HepG2 (cell line): ENCODE results near the gene SLTM. TPM values are rescaled to one million over a fixed set of nuclear protein-coding genes. Genes with fewer than 3 reads are reported as not detected.

Experiments
- ATAC-seq: fragments of 200-7000 bp; cut with Tn5 transposase; 3 replicates; pipeline ENCODE4 v1.9.1; 2020; ENCODE audit warnings: mild to moderate bottlenecking, moderate library complexity
- BruUV-seq: library from RNA; stranded (reverse); fragments of 400-500 nt; replicated peaks from 2 replicates; lab custom pipeline; 2021; lab: Mats Ljungman, UMichigan
- CTCF ChIA-PET: fragments of 300-600 bp; formaldehyde crosslinking; extraction: SDS; loops from one replicate; lab custom pipeline; 2021; ENCODE audit warnings: low total read pairs, inconsistent platforms, low intra/inter-chr PET ratio; lab: Yijun Ruan, JAX
- POLR2A ChIA-PET: fragments of 350-600 bp; sonication (Branson Sonifier 250); formaldehyde crosslinking; loops from one replicate; lab custom pipeline; 2020; ENCODE audit warnings: antibody characterized with exemption, inconsistent platforms; lab: Yijun Ruan, JAX
- DNase-seq: peaks from one replicate; pipeline ENCODE4 v3.0.0-alpha.2; 2015; ENCODE audit warnings: low spot score
- FAIRE-seq: peaks from 3 replicates; lab custom pipeline; 2011; peaks lifted over from hg19 to GRCh38; lab: Jason Lieb, UNC
- H2AFZ ChIP-seq: one replicate; pipeline ENCODE4 v1.6.1; 2011; ENCODE audit warnings: low read length, inconsistent platforms
- H3K27ac ChIP-seq: fragments of 300-600 bp; 3 replicates; pipeline ENCODE4 v1.8.0; 2011; ENCODE audit warnings: mixed run types, mild to moderate bottlenecking, mixed read lengths, low read length, inconsistent platforms; ENCODE audit not compliant: insufficient read depth; ENCODE audit errors: extremely low read length
- H3K27me3 ChIP-seq, 2 experiments: fragments of 200-600 bp in 1 of 2; 2 replicates in 1 of 2; 3 replicates in 1 of 2; pipeline versions ENCODE4 v1.6.0 to v1.8.0; 2011; ENCODE audit warnings: low read length in 2 of 2, mild to moderate bottlenecking in 2 of 2, moderate library complexity in 2 of 2, inconsistent platforms in 1 of 2; ENCODE audit not compliant: insufficient read depth in 2 of 2, control insufficient read depth in 1 of 2
- H3K36me3 ChIP-seq, 2 experiments: fragments of 200-600 bp in 1 of 2; replicated peaks in 1 of 2; 2 replicates in 1 of 2; 3 replicates in 1 of 2; pipeline versions ENCODE4 v1.5.1 to v1.8.0; 2011; ENCODE audit warnings: low read length in 2 of 2, inconsistent platforms in 1 of 2; ENCODE audit not compliant: insufficient read depth in 2 of 2, control insufficient read depth in 1 of 2
- H3K4me1 ChIP-seq: 2 replicates; pipeline ENCODE4 v1.5.1; 2012; ENCODE audit warnings: low read length, inconsistent platforms; ENCODE audit not compliant: insufficient read depth
- H3K4me2 ChIP-seq: 2 replicates; pipeline ENCODE4 v1.6.0; 2011; ENCODE audit warnings: low read depth, low read length, inconsistent platforms
- H3K4me3 ChIP-seq, 3 experiments: fragments of 200-600 bp in 1 of 3; sonication (generic), shearing (Covaris generic) in 1 of 3; replicated peaks in 1 of 3; 2 replicates each; pipeline ENCODE4 v1.5.1; 2011 to 2016; ENCODE audit warnings: low read length in 3 of 3, inconsistent platforms in 2 of 3, low read depth in 2 of 3, mild to moderate bottlenecking in 2 of 3, control low read depth in 1 of 3, mixed read lengths in 1 of 3; ENCODE audit not compliant: insufficient read depth in 1 of 3
- H3K79me2 ChIP-seq: one replicate; pipeline ENCODE4 v1.6.1; 2011; ENCODE audit warnings: low read length, inconsistent platforms; ENCODE audit not compliant: insufficient read depth
- H3K9ac ChIP-seq: 2 replicates; pipeline ENCODE4 v1.6.0; 2011; ENCODE audit warnings: mild to moderate bottlenecking, low read depth, low read length, inconsistent platforms; ENCODE audit not compliant: insufficient read depth
- H3K9me3 ChIP-seq: 2 replicates; pipeline ENCODE4 v1.5.1; 2012; ENCODE audit warnings: mild to moderate bottlenecking, low read length
- H4K20me1 ChIP-seq: 2 replicates; pipeline ENCODE4 v1.6.0; 2011; ENCODE audit warnings: inconsistent platforms, mild to moderate bottlenecking, low read length, moderate library complexity; ENCODE audit not compliant: insufficient read depth
- FOXA1 ChIP-seq, 2 experiments: fragments of 450-650 bp in 1 of 2; sonication (generic) in 1 of 2; formaldehyde crosslinking in 1 of 2; IDR thresholded peaks; 2 replicates each; pipeline versions ENCODE4 v1.4.0 to v1.6.1; 2016 to 2020; ENCODE audit warnings: missing genetic modification reagents in 1 of 2
- RAD21 ChIP-seq: fragments of 450-650 bp; formaldehyde crosslinking; IDR thresholded peaks from 2 replicates; pipeline ENCODE4 v1.5.0; 2020; ENCODE audit warnings: mild to moderate bottlenecking
- RFXANK ChIP-seq: IDR thresholded peaks from 2 replicates; pipeline ENCODE4 v1.6.1; 2016
- SMC3 ChIP-seq: IDR thresholded peaks from 2 replicates; pipeline ENCODE4 v1.6.1; 2011; ENCODE audit warnings: low read length, improper control_type of control experiment
- STAG1 ChIP-seq: sonication (generic); formaldehyde crosslinking; IDR thresholded peaks from 2 replicates; pipeline ENCODE4 v1.4.0; 2020; ENCODE audit warnings: missing genetic modification reagents
- WGBS: methylation state at CpG from one replicate; pipeline ENCODE4 v1.1.6; 2017; ENCODE audit warnings: low lambda C conversion rate; 5-methylcytosine and 5-hydroxymethylcytosine counted together
- in situ Hi-C: cut with HindIII; loops from 2 replicates; pipeline ENCODE4 v1.10.0; 2017; ENCODE audit warnings: low pct_unique_long_range_greater_than_20kb; ENCODE audit not compliant: extremely low pct_ligation_motif_present
- intact Hi-C: fragments of 100-400 bp; cut with micrococcal nuclease; formaldehyde crosslinking; loops from one replicate; pipeline ENCODE4 v1.10.0; 2022; ENCODE audit not compliant: unreplicated experiment
- polyA plus RNA-seq, 8 experiments: library from polyadenylated mRNA; depleted of rRNA in 3 of 8; stranded (reverse) in 7 of 8; unstranded in 1 of 8; fragments of >200 nt; fragmentation: Illumina TruSeq in 4 of 8; extraction: Trizol in 4 of 8; gene quantifications; 2 replicates each; pipeline versions ENCODE4 v1.2.1 to v1.2.3, GENCODE V29; 2011 to 2016; ENCODE audit warnings: low read depth in 4 of 8, missing spikeins in 1 of 8, mixed read lengths in 1 of 8; ENCODE audit not compliant: insufficient read depth in 1 of 8
- total RNA-seq, 5 experiments: library from RNA; depleted of rRNA; stranded (reverse); fragments of >200 nt; fragmentation: Illumina TruSeq; extraction: Trizol; gene quantifications; 2 replicates each; pipeline ENCODE4 v1.2.3, GENCODE V29; 2016; ENCODE audit warnings: low read depth in 1 of 5
- TF ChIP-seq, protein P1 (sequence below): sonication (generic); formaldehyde crosslinking; IDR thresholded peaks from 2 replicates; pipeline ENCODE4 v1.5.0; 2020; ENCODE audit warnings: missing genetic modification reagents, mild to moderate bottlenecking, borderline replicate concordance
- TF ChIP-seq, protein P2 (sequence below): sonication (generic); formaldehyde crosslinking; IDR thresholded peaks from 2 replicates; pipeline ENCODE4 v1.5.0; 2020; ENCODE audit warnings: mild to moderate bottlenecking, missing genetic modification reagents, moderate library complexity

Gene SLTM
- total and polyA plus RNA-seq, 2 of the 13 experiments (the other 11 are each of a cell fraction or from before 2014, with no cell fraction given) = 22.0 to 64.2 TPM

DNA sequence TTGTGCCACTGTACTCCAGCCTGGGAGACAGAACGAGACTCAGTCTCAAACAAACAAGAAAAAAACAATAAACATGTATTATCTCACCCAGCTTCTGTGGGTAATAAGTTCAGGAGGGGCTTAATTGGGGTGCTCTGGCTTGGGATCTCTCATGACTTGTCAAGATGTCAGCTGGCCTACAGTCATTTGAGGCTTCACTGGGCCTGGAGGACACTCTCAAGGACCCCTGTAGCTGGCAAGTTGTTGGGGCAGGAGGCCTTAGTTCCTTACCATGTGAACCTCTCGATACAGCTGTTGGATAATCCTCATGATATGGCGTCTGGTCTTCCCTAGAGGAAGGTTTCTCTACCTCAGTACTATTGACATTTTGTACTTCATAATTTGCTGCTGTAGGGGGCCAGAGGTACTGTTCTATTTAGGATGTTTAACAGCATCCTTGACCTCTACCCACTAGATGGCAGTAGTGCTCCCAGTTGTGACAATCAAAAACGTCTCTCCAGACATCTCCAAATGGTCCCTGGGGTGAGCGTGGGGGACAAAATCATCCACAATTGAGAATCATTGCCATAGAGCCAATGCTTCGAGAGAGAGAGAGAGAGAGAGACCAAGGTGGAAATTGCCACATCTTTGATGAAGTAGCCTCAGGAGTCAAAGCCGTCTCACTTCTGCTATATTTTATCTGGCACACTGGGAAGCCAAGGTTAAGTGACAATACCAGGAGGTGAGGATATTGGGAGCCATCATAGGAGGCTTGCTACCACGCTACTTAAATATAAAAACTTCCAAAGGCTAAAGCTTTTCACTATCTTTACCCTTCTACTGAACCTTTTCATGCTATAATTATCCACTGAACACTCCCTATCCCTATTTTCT, 23.9 kb upstream of the SLTM start:
- H4K20me1 ChIP-seq = no peaks in the 10 kb centered on the region
- ChIA-PET CTCF (interaction anchor here (0.9 to 1.7 kb wide), 3 partner anchors 535 to 572 kb away, joined by 4 to 8 read pairs (median 5); no protein-coding TSS in a partner anchor), POLR2A (no interaction called here)
- no peak overlapping the region for H3K27ac ChIP-seq
- intact Hi-C loops = loop anchor here (5.0 kb wide), 1 partner anchor 535 kb away; no protein-coding TSS in a partner anchor
- no peak overlapping the region for H3K9ac ChIP-seq
- 0 out of 2 replicates have a peak overlapping the region, but pooled peaks have one; percentile 13 for H3K4me2 ChIP-seq
- FAIRE-seq (peak; percentile 94), ATAC-seq (peak; percentile 99), DNase-seq (peak; percentile 69)
- no peak overlapping the region for H2AFZ ChIP-seq
- H3K27me3 ChIP-seq = no peaks in the 10 kb centered on the region
- no peak overlapping the region; a peak in 1 of 6 replicates for H3K4me3 ChIP-seq
- 10% methylated on average over 7 of the region's 8 CpGs for WGBS
- no peaks in the 10 kb centered on the region for H3K9me3 ChIP-seq
- in situ Hi-C loops = loop anchor here (10.0 kb wide), 1 partner anchor 537 kb away; no protein-coding TSS in a partner anchor
- BruUV-seq = no TSS peak
- TF ChIP-seq, protein P1, sequence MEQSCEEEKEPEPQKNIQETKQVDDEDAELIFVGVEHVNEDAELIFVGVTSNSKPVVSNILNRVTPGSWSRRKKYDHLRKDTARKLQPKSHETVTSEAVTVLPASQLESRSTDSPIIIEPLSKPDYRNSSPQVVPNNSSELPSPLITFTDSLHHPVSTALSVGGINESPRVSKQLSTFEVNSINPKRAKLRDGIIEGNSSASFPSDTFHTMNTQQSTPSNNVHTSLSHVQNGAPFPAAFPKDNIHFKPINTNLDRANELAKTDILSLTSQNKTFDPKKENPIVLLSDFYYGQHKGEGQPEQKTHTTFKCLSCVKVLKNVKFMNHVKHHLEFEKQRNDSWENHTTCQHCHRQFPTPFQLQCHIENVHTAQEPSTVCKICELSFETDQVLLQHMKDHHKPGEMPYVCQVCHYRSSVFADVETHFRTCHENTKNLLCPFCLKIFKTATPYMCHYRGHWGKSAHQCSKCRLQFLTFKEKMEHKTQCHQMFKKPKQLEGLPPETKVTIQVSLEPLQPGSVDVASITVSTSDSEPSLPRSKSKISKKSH (CRISPR knock-in tag) = no peak
- TF ChIP-seq STAG1 (CRISPR knock-in tag) (peak; percentile 69), RFXANK (CRISPR knock-in tag) (no peak), RAD21 (CRISPR knock-in tag) (peak; percentile 49; the same call in 1 of the 2 replicates), FOXA1 (IDR thresholded peaks at IDR 0.05) (no peak), FOXA1 (CRISPR knock-in tag; IDR thresholded peaks at IDR 0.05) (peak; percentile 73), SMC3 (peak; percentile 74)
- TF ChIP-seq, protein P2, sequence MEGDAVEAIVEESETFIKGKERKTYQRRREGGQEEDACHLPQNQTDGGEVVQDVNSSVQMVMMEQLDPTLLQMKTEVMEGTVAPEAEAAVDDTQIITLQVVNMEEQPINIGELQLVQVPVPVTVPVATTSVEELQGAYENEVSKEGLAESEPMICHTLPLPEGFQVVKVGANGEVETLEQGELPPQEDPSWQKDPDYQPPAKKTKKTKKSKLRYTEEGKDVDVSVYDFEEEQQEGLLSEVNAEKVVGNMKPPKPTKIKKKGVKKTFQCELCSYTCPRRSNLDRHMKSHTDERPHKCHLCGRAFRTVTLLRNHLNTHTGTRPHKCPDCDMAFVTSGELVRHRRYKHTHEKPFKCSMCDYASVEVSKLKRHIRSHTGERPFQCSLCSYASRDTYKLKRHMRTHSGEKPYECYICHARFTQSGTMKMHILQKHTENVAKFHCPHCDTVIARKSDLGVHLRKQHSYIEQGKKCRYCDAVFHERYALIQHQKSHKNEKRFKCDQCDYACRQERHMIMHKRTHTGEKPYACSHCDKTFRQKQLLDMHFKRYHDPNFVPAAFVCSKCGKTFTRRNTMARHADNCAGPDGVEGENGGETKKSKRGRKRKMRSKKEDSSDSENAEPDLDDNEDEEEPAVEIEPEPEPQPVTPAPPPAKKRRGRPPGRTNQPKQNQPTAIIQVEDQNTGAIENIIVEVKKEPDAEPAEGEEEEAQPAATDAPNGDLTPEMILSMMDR (CRISPR knock-in tag) = peak; percentile 79
- H3K79me2 ChIP-seq = no peaks in the 10 kb centered on the region
- no peaks in the 10 kb centered on the region for H3K36me3 ChIP-seq
- H3K4me1 ChIP-seq = no peaks in the 10 kb centered on the region
